ENCODE measurements around the gene NEK4. TPM values are rescaled to one million over a fixed set of nuclear protein-coding genes. Genes with fewer than 3 reads are reported as not detected.
A peak's percentile ranks its signal among the peaks of the same experiment; 100 is the strongest.
"Not testable (repeated sequence)": the region's sequence is repeated elsewhere in the genome, so short reads cannot be mapped to it uniquely, and the experiment has no call there.

NEK4 gene
- total and polyA plus RNA-seq, 8 donors: 23.6 to 35.0 (median 28.5) TPM

GRCh38 chr3:52777959-52778805 is 7.4 kb upstream of the NEK4 start:
- Histone ChIP-seq H3K4me3 (no peak overlapping the region), H3K27me3 (peaks cover 0 to 9% of the 10 kb centered on the region in 2 donors), H3K4me1 (peaks cover 0 to 8% of the 10 kb centered on the region in 2 donors), H3K36me3 (no peaks in the 10 kb centered on the region), H3K9me3 (no peaks in the 10 kb centered on the region), H3K27ac (no peak overlapping the region)
- TF ChIP-seq CTCF (IDR thresholded peaks at IDR 0.05): no peak
- intact Hi-C loops (cut with DNase I): no loop called here
- DNase-seq: peak in 1 of 4 donors; percentile 25
- ATAC-seq: no peak

GRCh38 chr3:52777127-52777958 is 6.6 kb upstream of the NEK4 start, which contains the start of gene ITIH1:
Gene ITIH1 (plus strand): TSS chr3:52777599. CDS start chr3:52777616, 17 bp downstream.
- no peak within 1 kb of the TSS for H3K27ac ChIP-seq
- peaks cover 0 to 8% of the 10 kb centered on the region in 2 donors for H3K4me1 ChIP-seq
- H3K27me3 ChIP-seq: peaks cover 0 to 8% of the 10 kb centered on the region in 2 donors
- H3K4me3 ChIP-seq: no peak within 1 kb of the TSS
- ATAC-seq: no peak
- intact Hi-C loops (cut with DNase I): no loop called here
- TF ChIP-seq CTCF (IDR thresholded peaks at IDR 0.05): no peak
- H3K9me3 ChIP-seq: no peaks in the 10 kb centered on the region
- DNase-seq: peak in 1 of 4 donors; percentile 22
- H3K36me3 ChIP-seq: no peaks in the 10 kb centered on the region

GRCh38 chr3:52776486-52776885 is 5.7 kb upstream of the NEK4 start:
- H3K36me3 ChIP-seq; H3K27me3 ChIP-seq; H3K27ac ChIP-seq; H3K4me1 ChIP-seq; intact Hi-C loops (cut with DNase I); H3K4me3 ChIP-seq; DNase-seq; ATAC-seq; H3K9me3 ChIP-seq: not testable (repeated sequence)

GRCh38 chr3:52775877-52776276 is 5.1 kb upstream of the NEK4 start:
- no peaks in the 10 kb centered on the region for H3K36me3 ChIP-seq
- H3K9me3 ChIP-seq: no peaks in the 10 kb centered on the region
- TF ChIP-seq CTCF (IDR thresholded peaks at IDR 0.05): no peak
- no peak overlapping the region for H3K4me3 ChIP-seq
- H3K27ac ChIP-seq: no peak overlapping the region
- ATAC-seq (no peak), DNase-seq (no peak)
- intact Hi-C loops (cut with DNase I): no loop called here
- no peaks in the 10 kb centered on the region for H3K27me3 ChIP-seq
- peaks cover 0 to 8% of the 10 kb centered on the region in 2 donors for H3K4me1 ChIP-seq

GRCh38 chr3:52774901-52775864 is 4.4 kb upstream of the NEK4 start:
- H3K9me3 ChIP-seq: no peaks in the 10 kb centered on the region
- no peak for TF ChIP-seq CTCF (IDR thresholded peaks at IDR 0.05)
- no peak overlapping the region for H3K27ac ChIP-seq
- intact Hi-C loops (cut with DNase I): no loop called here
- H3K27me3 ChIP-seq: no peaks in the 10 kb centered on the region
- peak in 2 of 4 donors; percentile 15 to 30 for DNase-seq
- H3K4me1 ChIP-seq: peaks cover 1 to 8% of the 10 kb centered on the region in 2 donors
- no peak for ATAC-seq
- H3K4me3 ChIP-seq: no peak overlapping the region
- no peaks in the 10 kb centered on the region for H3K36me3 ChIP-seq
